Adipocyte (in vitro differentiated cells): Measurements from ENCODE around the gene CDCA7.
"Not testable (repeated sequence)": the region's sequence is repeated elsewhere in the genome, so short reads cannot be mapped to it uniquely, and the experiment has no call there.

Experiments used
- DNase-seq: peaks from one replicate; pipeline ENCODE4 v3.0.0-alpha.2; 2015; ENCODE audit warnings: low read depth
- H3K27me3 ChIP-seq: replicated peaks from 2 replicates; pipeline ENCODE4 v1.7.0; 2013; ENCODE audit warnings: mild to moderate bottlenecking, low read length, moderate library complexity; ENCODE audit not compliant: control insufficient read depth, insufficient read depth
- H3K36me3 ChIP-seq: 2 replicates; pipeline ENCODE4 v1.7.0; 2013; ENCODE audit warnings: low read length, mild to moderate bottlenecking, moderate library complexity; ENCODE audit not compliant: control insufficient read depth, insufficient read depth, severe bottlenecking
- H3K4me1 ChIP-seq: 2 replicates; pipeline ENCODE4 v1.7.0; 2013; ENCODE audit warnings: mild to moderate bottlenecking, low read length, moderate library complexity; ENCODE audit not compliant: control insufficient read depth, insufficient read depth
- H3K4me3 ChIP-seq: 2 replicates; pipeline ENCODE4 v1.7.0; 2013; ENCODE audit warnings: mild to moderate bottlenecking, low read length, moderate library complexity
- H3K9ac ChIP-seq: 2 replicates; pipeline ENCODE4 v1.7.0; 2013; ENCODE audit warnings: mild to moderate bottlenecking, low read length, moderate library complexity
- H3K9me3 ChIP-seq: 2 replicates; pipeline ENCODE4 v1.7.0; 2013; ENCODE audit warnings: mild to moderate bottlenecking, low read length, moderate library complexity; ENCODE audit not compliant: control insufficient read depth

The CDCA7 gene

GRCh38 chr2:173354582-173355131 is at the start of gene CDCA7:
CDCA7 (plus strand) TSS chr2:173354872; CDS start chr2:173354964, 92 bp downstream.
- peaks cover 3% of the 10 kb centered on the region for H3K9me3 ChIP-seq
- H3K36me3 ChIP-seq = no peaks in the 10 kb centered on the region
- peak within 1 kb of the TSS; percentile 79 for H3K4me3 ChIP-seq
- peaks cover 48% of the 10 kb centered on the region for H3K27me3 ChIP-seq
- H3K9ac ChIP-seq = peak within 1 kb of the TSS; percentile 46
- peak; percentile 80 for DNase-seq
- peaks cover 13% of the 10 kb centered on the region for H3K4me1 ChIP-seq

- no peaks in the 10 kb centered on the region for H3K4me1 ChIP-seq
- no peak overlapping the region for H3K9ac ChIP-seq
- H3K9me3 ChIP-seq = peaks cover 29% of the 10 kb centered on the region
- H3K27me3 ChIP-seq = no peaks in the 10 kb centered on the region
- DNase-seq = no peak
- no peak overlapping the region for H3K4me3 ChIP-seq
- no peaks in the 10 kb centered on the region for H3K36me3 ChIP-seq
Observed at GRCh38 chr2:173305303-173305702, 49.4 kb upstream of the CDCA7 start.

DNA sequence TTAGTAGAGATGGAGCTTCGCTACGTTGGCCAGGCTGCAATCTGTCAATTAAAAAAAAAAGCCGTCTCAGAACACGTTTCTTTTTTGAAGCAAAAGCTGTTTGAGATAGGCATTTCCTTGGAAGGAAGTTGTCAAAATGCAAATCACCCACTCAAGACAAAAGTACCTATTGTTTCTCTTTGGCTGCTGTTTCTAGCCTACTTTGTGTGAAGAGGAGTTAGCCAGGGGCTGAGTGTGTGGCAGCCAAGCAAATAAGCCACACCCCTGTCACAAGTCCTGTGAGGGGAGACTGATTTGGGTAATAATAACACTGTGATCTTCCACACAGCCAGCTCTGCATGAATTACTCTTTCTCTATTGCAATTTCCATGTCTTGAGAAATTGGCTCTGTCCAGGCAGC is 47.4 kb upstream of the CDCA7 start:
- Histone ChIP-seq H3K9ac (no peak overlapping the region), H3K4me3 (no peak overlapping the region), H3K27me3 (no peaks in the 10 kb centered on the region), H3K36me3 (no peaks in the 10 kb centered on the region), H3K9me3 (peaks cover 17% of the 10 kb centered on the region), H3K4me1 (no peaks in the 10 kb centered on the region)
- DNase-seq = no peak

DNA sequence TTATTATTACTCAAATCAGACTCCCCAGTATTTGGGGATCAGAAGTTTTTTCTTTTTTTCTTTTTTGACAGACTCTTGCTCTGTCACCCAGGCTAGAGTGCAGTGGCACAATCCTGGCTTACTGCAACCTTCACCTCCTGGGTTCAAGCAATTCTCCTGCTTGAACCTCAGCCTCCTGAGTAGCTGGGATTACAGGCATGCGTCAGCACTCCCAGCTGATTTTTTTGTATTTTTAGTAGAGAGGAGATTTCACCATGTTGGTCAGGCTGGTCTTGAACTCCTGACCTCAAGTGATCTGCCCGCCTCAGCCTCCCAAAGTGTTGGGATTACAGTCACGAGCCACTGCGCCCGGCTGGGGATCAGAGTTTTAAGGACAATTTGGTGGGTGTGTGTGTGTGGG is 45.3 kb upstream of the CDCA7 start:
- peaks cover 17% of the 10 kb centered on the region for H3K9me3 ChIP-seq
- DNase-seq, H3K9ac ChIP-seq, H3K36me3 ChIP-seq, H3K4me3 ChIP-seq, H3K27me3 ChIP-seq, H3K4me1 ChIP-seq: not testable (repeated sequence)

- Histone ChIP-seq H3K4me1 (no peaks in the 10 kb centered on the region), H3K9me3 (peaks cover 8% of the 10 kb centered on the region), H3K4me3 (no peak overlapping the region), H3K27me3 (no peaks in the 10 kb centered on the region), H3K9ac (no peak overlapping the region), H3K36me3 (no peaks in the 10 kb centered on the region)
- no peak for DNase-seq
Observed at GRCh38 chr2:173311844-173312606, 42.6 kb upstream of the CDCA7 start.

DNA sequence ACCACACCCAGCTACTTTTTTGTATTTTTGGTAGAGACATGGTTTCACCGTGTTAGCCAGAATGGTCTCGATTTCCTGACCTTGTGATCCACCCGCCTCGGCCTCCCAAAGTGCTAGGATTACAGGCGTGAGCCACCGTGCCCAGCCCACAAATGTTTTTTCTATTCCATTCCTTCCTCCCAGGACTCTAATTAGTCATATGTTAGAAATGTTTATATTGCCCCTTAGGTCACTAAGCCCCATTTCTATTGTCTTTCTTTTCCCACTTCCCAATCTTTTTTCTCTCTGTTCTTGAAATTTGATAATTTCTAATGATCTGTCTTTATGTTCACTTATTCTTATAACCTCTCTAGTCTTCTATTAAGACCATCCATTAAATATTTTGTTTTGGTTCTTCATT is 31.3 kb upstream of the CDCA7 start:
- H3K36me3 ChIP-seq = no peaks in the 10 kb centered on the region
- H3K27me3 ChIP-seq = no peaks in the 10 kb centered on the region
- H3K4me1 ChIP-seq = no peaks in the 10 kb centered on the region
- peaks cover 17% of the 10 kb centered on the region for H3K9me3 ChIP-seq
- no peak for DNase-seq
- H3K4me3 ChIP-seq = no peak overlapping the region
- no peak overlapping the region for H3K9ac ChIP-seq

DNA sequence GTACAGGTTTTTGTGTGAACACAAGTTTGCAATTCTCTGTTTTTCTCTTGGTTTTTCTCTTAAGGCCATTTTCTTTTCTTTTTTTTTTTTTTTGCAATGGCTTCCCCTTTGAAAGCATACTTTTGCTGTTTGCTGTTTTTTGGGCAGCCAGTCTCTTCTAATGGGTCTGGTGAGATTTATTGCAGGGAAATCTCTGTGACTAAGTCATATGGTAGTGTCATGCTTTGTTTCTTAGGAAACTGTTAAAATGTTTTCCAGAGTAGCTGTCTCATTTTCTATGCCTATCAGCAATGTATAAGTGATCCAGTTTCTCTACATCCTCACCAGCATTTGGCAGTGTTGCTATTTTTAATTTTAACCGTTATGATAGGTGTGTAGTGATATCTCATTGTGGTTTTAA is 27.9 kb upstream of the CDCA7 start:
- Histone ChIP-seq H3K9me3 (peaks cover 34% of the 10 kb centered on the region), H3K4me3 (no peak overlapping the region), H3K4me1 (no peaks in the 10 kb centered on the region), H3K27me3 (no peaks in the 10 kb centered on the region), H3K9ac (no peak overlapping the region), H3K36me3 (no peaks in the 10 kb centered on the region)
- no peak for DNase-seq

- H3K9ac ChIP-seq = no peak overlapping the region
- no peaks in the 10 kb centered on the region for H3K36me3 ChIP-seq
- H3K4me3 ChIP-seq = no peak overlapping the region
- H3K27me3 ChIP-seq = no peaks in the 10 kb centered on the region
- H3K9me3 ChIP-seq = peaks cover 40% of the 10 kb centered on the region
- no peaks in the 10 kb centered on the region for H3K4me1 ChIP-seq
- DNase-seq = no peak
Observed at GRCh38 chr2:173327421-173327820, 27.3 kb upstream of the CDCA7 start.

DNA sequence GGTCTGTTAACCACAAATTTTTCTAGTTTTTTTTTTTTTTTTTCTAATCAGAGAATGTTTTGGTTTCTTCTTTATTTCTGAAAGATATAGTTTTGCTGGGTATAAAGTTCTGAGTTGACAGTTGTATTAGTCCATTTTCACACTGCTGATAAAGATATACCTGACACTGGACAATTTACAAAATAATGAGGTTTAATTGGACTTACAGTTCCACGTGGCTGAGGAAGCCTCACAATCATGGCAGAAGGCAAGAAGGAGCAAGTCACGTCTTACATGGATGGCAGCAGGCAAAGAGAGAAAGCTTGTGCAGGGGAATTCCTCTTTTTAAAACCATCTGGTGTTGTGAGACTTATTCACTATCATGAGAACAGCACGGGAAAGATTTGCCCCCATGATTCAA is 21.7 kb upstream of the CDCA7 start:
- H3K4me3 ChIP-seq, H3K4me1 ChIP-seq, H3K36me3 ChIP-seq, DNase-seq, H3K27me3 ChIP-seq, H3K9ac ChIP-seq: not testable (repeated sequence)
- H3K9me3 ChIP-seq = peaks cover 45% of the 10 kb centered on the region

DNA sequence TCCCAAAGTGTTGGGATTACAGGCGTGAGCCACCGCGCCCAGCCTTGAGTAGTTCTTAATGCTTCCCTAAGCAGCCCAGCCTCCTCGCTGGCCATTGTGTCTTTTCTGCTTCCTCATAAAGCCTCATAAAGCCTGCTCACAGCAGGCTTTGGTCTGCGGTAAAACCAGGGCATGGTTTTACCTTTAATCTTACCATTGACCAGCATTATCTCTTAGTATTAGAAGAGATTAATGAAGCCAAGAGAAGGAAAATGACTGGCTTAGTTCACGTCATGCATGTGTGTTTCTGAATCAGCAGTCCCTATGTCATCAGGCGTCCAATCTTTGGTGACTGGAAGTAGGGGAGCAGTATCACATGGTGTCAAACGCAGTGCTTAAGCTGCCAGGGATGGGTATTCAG is 14.9 kb upstream of the CDCA7 start:
- H3K27me3 ChIP-seq = no peaks in the 10 kb centered on the region
- peaks cover 4% of the 10 kb centered on the region for H3K9me3 ChIP-seq
- no peak overlapping the region for H3K9ac ChIP-seq
- no peak overlapping the region for H3K4me3 ChIP-seq
- no peak for DNase-seq
- no peaks in the 10 kb centered on the region for H3K4me1 ChIP-seq
- no peaks in the 10 kb centered on the region for H3K36me3 ChIP-seq

DNA sequence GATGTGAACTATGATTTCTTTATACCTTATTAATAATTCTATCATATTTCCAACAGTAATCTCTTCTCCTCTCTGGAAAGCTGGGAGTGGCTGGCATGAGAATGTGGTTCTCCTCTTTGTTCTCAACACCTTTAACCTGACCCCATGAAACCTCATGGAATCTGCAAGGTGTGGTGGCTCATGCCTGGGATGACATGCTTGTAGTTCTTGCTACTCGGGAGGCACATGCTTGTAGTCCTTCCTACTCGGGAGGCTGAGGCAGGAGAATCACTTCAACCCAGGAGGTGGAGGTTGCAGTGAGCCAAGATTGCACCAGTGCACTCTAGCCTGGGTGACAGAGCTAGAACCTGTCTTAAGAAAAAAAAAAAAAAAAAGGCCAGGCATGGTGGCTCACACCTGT is 10.8 kb upstream of the CDCA7 start:
- H3K4me1 ChIP-seq = no peaks in the 10 kb centered on the region
- H3K9me3 ChIP-seq = peaks cover 24% of the 10 kb centered on the region
- H3K9ac ChIP-seq = no peak overlapping the region
- no peaks in the 10 kb centered on the region for H3K36me3 ChIP-seq
- DNase-seq = no peak
- H3K27me3 ChIP-seq = no peaks in the 10 kb centered on the region
- H3K4me3 ChIP-seq = no peak overlapping the region

DNA sequence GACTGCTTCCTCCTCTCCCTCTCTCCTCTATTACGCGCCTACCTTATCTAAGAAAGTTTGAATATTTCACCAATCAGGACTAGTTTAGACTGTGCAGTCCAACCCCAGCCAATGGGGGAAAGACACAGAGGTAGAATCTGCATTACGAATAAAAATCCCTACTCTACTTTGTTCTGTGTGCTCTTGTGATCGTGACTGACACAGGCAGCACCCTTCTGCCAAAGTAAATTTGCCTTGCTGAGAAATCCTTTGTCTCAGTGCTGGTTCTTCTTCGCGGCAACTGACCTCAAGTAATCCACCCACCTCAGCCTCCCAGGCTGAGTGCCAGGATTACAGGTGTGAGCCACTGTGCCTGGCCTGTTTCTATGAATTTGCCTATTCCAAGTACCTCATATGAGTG is 8.6 kb upstream of the CDCA7 start:
- no peak overlapping the region for H3K9ac ChIP-seq
- H3K36me3 ChIP-seq = no peaks in the 10 kb centered on the region
- peaks cover under 1% of the 10 kb centered on the region for H3K27me3 ChIP-seq
- no peak overlapping the region for H3K4me3 ChIP-seq
- no peaks in the 10 kb centered on the region for H3K4me1 ChIP-seq
- DNase-seq = no peak
- peaks cover 24% of the 10 kb centered on the region for H3K9me3 ChIP-seq
